ENCODE results near the gene TMIE. TPM values are rescaled to one million over a fixed set of nuclear protein-coding genes. Genes with fewer than 3 reads are reported as not detected.
A peak's percentile ranks its signal among the peaks of the same experiment; 100 is the strongest.

TMIE gene
- total and polyA plus RNA-seq, 9 of the 15 experiments (the other 6 are each of a cell fraction or from before 2014, with no cell fraction given) = not detected

- CTCF ChIA-PET (ENCODE audit: low intra/inter-chr PET ratio) = no interaction called here
- in situ Hi-C loops (cut with MboI) = no loop called here
These were observed 45.9 kb upstream of the TMIE start for GRCh38 chr3:46655271-46655670.

GRCh38 chr3:46656778-46657556 is 44.2 kb upstream of the TMIE start:
- in situ Hi-C loops (cut with MboI) = no loop called here
- no peak for DNase-seq (ENCODE audit: extremely low read depth in 1 of 4, low spot score in 3 of 4)
- no peak overlapping the region for H2AFZ ChIP-seq (ENCODE audit: low read depth, low read length)
- H3K9ac ChIP-seq (ENCODE audit: insufficient read depth in 1 of 2, low read depth in 2 of 2, low read length in 2 of 2) = no peak overlapping the region
- TF ChIP-seq NRF1 (conservative IDR thresholded peaks at IDR 0.05 in 1 of 2, IDR thresholded peaks at IDR 0.05 in 1 of 2) (peak; percentile 65 to 71; a peak in 3 of 4 replicates), IRF9 (tag; IDR thresholded peaks at IDR 0.05) (no peak)
- no peaks in the 10 kb centered on the region; the same call in 1 of the 2 replicates for H4K20me1 ChIP-seq (replicated peaks; ENCODE audit: control insufficient read depth, insufficient read depth, low read length)
- no peaks in the 10 kb centered on the region for H3K79me2 ChIP-seq (ENCODE audit: control insufficient read depth, insufficient read depth, low read length)
- no peak overlapping the region for H3K4me3 ChIP-seq
- H3K9me3 ChIP-seq (replicated peaks; ENCODE audit: control insufficient read depth, insufficient read depth, low read depth, low read length) = no peaks in the 10 kb centered on the region
- H3K27me3 ChIP-seq (ENCODE audit: control insufficient read depth in 2 of 2, insufficient read depth in 2 of 2, low read length in 2 of 2) = peaks cover 23 to 52% of the 10 kb centered on the region in 2 experiments
- no peak overlapping the region for H3K4me2 ChIP-seq (ENCODE audit: insufficient read depth, low read length)
- intact Hi-C loops (cut with micrococcal nuclease) = no loop called here
- CTCF ChIA-PET (ENCODE audit: low intra/inter-chr PET ratio) = no interaction called here
- POLR2A ChIA-PET = interaction anchor here (0.7 to 1.0 kb wide), 2 partner anchors 9 to 27 kb away, joined by 3 to 4 read pairs; no protein-coding TSS in a partner anchor
- no peak for FAIRE-seq
- no peaks in the 10 kb centered on the region for H3K4me1 ChIP-seq (replicated peaks in 1 of 2; ENCODE audit: control insufficient read depth in 2 of 2, insufficient read depth in 2 of 2, low read length in 2 of 2)
- no peak overlapping the region for H3K27ac ChIP-seq (ENCODE audit: extremely low read depth, low read depth, low read length)
- ATAC-seq = no peak
- BruUV-seq (replicated peaks) = no TSS peak
- H3K36me3 ChIP-seq (ENCODE audit: control insufficient read depth, insufficient read depth, low read length) = no peaks in the 10 kb centered on the region
- under 1% methylated on average over 9 of the region's 9 CpGs for WGBS (ENCODE audit: insufficient coverage, low coverage, missing lambda C conversion rate)
- H3K9me1 ChIP-seq (ENCODE audit: control insufficient read depth, insufficient read depth, low read length) = no peaks in the 10 kb centered on the region

More at GRCh38 chr3:46655271-46655670, 45.9 kb upstream of the TMIE start:
- Histone ChIP-seq H3K79me2 (ENCODE audit: control insufficient read depth, insufficient read depth, low read length) (no peaks in the 10 kb centered on the region), H2AFZ (ENCODE audit: low read depth, low read length) (no peak overlapping the region), H3K27me3 (ENCODE audit: control insufficient read depth in 2 of 2, insufficient read depth in 2 of 2, low read length in 2 of 2) (peaks cover 21 to 38% of the 10 kb centered on the region in 2 experiments), H3K27ac (ENCODE audit: extremely low read depth, low read depth, low read length) (no peak overlapping the region), H3K4me1 (replicated peaks in 1 of 2; ENCODE audit: control insufficient read depth in 2 of 2, insufficient read depth in 2 of 2, low read length in 2 of 2) (no peaks in the 10 kb centered on the region), H3K9ac (ENCODE audit: insufficient read depth in 1 of 2, low read depth in 2 of 2, low read length in 2 of 2) (no peak overlapping the region), H3K4me2 (ENCODE audit: insufficient read depth, low read length) (no peak overlapping the region), H3K36me3 (ENCODE audit: control insufficient read depth, insufficient read depth, low read length) (no peaks in the 10 kb centered on the region), H3K4me3 (no peak overlapping the region), H3K9me3 (replicated peaks; ENCODE audit: control insufficient read depth, insufficient read depth, low read depth, low read length) (no peaks in the 10 kb centered on the region), H3K9me1 (ENCODE audit: control insufficient read depth, insufficient read depth, low read length) (no peaks in the 10 kb centered on the region), H4K20me1 (replicated peaks; ENCODE audit: control insufficient read depth, insufficient read depth, low read length) (no peaks in the 10 kb centered on the region)
- DNase-seq (ENCODE audit: extremely low read depth in 1 of 4, low spot score in 3 of 4) (no peak), ATAC-seq (no peak), FAIRE-seq (no peak)
- intact Hi-C loops (cut with micrococcal nuclease) = no loop called here
- BruUV-seq (replicated peaks) = no TSS peak
- POLR2A ChIA-PET = interaction anchor here (0.6 to 0.9 kb wide), 2 partner anchors 37 to 84 kb away, joined by 3 read pairs; no protein-coding TSS in a partner anchor
- TF ChIP-seq RBM17 (IDR thresholded peaks at IDR 0.05; ENCODE audit: borderline replicate concordance, low read depth, low read length) (no peak), ZNF133 (CRISPR knock-in tag; IDR thresholded peaks at IDR 0.05) (no peak)
- 0% methylated on average over 6 of the region's 6 CpGs for WGBS (ENCODE audit: insufficient coverage, low coverage, missing lambda C conversion rate)

All from K562 (cell line).